ENCODE measurements around the gene POLDIP2.
"Not testable (repeated sequence)": the region's sequence is repeated elsewhere in the genome, so short reads cannot be mapped to it uniquely, and the experiment has no call there.

The POLDIP2 gene

DNA sequence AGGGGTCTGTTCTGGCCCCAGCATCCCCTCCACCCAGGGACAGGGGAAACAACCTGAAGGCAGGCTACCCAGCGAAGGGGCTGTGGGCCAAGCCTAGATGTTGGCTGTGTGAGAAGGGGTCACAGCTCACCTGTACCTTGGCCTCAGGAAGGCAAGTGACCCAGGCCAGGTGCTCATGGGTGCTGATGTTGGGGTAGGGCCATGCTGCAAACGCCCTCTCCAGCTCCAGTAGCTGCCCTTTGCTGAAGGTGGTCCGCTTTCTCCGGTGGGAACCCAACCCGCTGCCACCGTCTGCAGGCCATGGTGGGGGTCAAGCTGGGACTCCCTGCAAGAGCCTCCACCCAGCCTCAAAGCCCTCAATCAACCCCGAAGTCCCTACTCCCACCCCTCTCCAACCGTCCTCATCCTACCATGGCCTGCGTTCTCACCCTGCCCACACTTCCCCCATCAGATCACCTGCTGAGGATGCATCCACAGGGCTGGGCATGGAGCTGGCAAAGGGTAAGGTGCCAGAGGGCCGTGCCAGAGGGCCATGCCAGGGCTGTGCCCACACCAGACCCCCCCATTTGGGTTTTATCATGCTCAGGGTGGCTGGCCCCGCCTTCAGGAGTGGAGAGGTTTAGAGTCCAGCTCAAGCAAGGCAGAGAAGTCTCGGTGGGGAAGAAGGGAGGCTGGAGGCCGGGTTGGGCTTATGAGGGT is 7.5 kb upstream of the POLDIP2 start, which contains the start of gene SEBOX:
TSS of gene SEBOX (minus strand) at position 535 of the 699 bp plus-strand sequence. CDS start at position 487, 48 bp downstream.
- DNase-seq (ENCODE audit: low read depth): no peak

DNA sequence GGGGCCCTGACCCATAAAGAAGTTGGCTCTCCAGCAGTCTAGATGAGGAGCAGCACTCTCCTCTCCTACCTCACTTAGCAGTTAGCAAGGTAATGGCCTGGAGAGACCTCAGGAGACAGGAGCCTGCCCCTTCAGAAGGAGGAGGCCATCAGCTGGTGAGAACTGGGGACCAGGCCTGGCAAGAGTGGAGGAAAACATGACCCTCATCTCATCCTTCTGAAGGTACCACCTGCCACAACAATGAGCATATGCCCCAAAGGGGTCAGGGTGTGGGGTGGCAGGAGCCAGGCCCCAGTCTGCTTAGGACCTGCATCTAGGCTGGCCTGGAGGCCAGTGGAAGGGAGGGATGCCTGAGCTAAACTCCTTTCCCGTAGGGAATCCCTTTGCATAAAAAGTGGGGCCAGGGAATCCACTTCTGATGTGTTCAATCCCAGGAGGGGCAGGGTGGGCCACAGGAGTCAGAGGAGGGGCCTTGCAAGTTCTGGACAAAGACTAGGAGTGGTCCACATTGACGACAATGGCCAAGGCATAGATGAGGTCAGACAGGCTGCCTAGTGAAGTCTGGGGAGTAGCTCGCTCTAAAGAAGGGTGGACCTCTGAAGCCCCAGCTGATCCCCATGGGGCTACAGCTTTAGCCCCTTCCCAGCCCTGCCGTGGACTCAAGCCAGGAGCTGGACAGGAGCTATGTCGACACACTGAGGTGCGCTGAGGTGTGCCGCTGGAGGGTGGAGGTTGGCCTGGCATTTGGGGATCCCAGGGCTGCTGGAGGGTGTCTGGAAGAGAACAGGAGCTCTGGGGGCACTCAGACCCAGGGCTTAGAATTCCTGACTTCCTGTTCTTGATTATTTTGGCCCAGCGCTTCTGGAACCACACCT is 6.7 kb upstream of the POLDIP2 start:
- no peak for DNase-seq (ENCODE audit: low read depth)

DNA sequence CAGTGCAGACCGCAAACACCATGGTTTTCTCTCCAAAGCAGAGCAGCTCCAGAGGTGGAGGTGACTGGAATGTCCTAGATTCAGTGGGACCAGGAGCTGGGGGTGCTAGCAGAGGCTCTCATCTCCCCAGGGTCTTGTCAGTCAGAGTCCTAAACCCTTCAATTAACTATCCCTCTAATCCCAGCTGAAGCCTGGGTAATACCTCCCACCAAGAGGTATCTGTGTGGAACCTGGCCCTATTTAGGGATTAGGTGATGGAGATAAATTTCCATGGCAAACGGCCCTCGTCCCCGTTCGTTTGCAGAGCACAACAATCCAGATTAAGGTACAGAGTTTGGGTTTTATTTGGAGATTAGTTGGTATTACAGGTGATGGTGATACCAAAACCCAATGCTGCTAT is 5.9 kb upstream of the POLDIP2 start:
- no peak for DNase-seq (ENCODE audit: low read depth)

DNA sequence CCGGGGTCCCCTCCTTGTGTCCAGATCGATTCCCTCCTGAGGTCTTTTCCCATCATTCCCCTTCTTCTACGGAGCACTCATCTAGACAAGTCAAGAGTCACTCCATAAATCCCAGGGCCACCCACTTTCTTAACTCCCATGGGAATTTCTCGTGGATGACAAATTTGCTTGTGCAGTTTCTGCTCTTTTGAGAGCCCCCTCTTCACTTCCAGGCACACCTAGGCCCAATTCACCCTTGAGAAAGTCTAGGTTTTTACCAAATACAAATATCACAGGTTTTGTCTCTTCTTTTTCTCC is 522 bp upstream of the POLDIP2 start:
- no peak for DNase-seq (ENCODE audit: low read depth)

DNA sequence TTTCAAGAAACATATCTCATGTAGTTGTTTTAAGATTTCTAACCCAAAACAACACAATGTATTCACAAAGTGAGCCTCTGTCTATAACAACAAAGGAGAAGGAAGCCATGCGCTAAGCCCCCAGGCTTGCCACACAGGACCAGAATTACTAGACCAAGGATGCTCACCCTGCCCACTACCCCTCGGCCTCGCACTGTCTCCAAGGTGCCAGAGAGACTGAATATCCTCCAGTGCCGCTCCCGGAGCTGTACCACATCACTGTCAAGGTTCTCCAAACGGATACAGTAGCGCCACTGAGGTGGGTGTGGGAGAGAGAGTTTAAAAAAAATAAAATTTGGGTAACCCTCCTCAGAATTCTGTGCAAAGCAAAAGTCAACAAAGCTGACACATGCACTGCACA is 7.1 kb downstream of the POLDIP2 start:
- no peak for DNase-seq (ENCODE audit: low read depth)

DNA sequence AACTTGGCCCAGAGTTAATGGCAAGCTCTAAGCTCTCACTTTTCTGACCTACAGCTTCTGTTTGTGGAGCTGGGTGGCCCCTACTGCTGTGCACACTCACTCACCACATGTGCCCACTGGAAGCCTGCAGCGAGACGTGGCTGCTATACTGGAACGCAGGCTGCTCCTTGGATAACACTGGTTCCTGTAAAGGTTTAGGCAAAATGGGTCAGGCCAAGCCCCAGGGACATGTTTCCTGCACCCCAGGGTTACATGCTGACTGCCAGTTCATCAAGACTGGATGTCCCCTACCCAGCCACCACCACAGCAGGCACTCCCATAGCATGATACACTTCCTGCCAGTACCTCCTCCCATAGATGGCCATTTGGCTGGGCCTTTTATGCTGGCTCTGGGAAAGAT is 8.3 kb downstream of the POLDIP2 start:
- DNase-seq (ENCODE audit: low read depth): no peak

DNA sequence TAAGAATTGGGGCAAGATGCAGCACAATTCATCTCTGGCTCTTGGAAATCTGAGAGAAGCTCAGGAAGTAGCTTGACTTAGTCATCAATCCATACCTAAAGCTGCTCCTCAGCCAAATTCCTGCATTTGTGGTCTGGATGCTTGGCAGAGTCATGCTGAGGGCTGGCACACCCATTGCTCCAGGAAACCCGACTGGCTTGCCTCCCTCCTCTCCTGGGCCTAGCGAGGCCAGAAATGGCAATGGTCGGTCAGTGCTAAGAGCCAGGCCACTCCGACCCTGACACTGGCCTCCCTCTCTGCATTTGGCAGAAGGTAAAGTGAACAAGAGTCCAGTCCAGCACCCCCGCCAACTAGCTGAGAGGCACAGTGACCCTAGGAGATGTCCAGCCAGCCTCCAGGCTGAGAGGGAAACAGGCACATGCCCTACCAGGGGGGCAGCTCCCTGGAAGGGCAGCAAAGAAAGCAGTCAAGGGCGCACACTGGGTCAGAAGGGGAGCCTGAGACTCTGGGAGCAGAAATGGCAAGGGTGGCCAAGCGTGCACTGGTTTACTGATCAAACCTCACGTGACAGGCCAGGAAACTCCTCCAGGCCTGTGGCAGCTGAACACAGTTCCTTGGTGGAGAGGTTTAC is 10.0 kb downstream of the POLDIP2 start:
- DNase-seq (ENCODE audit: low read depth): peak; percentile 89

DNA sequence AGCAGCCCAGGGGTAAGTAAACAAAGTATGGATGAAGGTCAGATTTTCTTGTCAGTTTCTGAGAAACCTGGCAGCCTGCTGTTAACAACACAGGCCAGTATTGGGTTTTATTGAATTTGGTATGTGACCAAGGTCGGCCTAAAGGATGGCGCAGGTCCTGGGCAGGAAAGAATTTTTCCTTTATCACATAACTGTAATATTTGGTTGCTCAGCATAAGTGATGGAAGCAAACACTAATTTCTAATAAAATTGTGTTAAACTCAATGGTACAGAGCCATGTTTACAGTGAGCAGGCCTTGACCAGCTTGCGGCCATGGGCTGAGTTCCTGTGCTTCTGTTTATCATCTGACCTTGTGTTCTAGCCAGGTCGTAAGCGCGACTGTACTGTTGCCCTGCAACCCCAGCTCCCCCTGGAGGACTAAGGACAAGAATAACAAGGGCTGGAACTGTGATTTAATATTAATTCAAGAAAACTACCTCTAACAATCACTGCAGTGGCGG is 10.5 kb downstream of the POLDIP2 start:
- no peak for DNase-seq (ENCODE audit: low read depth)

DNA sequence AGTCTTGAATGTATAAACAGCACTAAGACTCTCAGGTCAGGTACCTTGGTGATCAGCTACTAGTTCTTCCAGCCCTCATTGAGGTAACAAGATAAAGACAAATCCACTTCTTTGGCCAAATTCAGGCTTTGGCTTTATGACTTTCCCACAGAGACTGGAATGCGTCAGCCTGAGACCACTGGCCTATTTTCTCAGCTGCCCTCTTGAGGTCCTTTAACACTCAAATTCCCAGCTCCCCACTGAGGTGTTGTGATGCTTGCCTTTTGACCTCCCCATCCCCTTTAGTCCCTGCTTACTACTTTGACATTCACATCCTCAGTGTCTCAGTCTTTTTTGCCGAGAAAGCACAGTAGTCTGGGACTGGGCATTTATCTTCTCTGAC is 11.1 kb downstream of the POLDIP2 start:
- no peak for DNase-seq (ENCODE audit: low read depth)

DNA sequence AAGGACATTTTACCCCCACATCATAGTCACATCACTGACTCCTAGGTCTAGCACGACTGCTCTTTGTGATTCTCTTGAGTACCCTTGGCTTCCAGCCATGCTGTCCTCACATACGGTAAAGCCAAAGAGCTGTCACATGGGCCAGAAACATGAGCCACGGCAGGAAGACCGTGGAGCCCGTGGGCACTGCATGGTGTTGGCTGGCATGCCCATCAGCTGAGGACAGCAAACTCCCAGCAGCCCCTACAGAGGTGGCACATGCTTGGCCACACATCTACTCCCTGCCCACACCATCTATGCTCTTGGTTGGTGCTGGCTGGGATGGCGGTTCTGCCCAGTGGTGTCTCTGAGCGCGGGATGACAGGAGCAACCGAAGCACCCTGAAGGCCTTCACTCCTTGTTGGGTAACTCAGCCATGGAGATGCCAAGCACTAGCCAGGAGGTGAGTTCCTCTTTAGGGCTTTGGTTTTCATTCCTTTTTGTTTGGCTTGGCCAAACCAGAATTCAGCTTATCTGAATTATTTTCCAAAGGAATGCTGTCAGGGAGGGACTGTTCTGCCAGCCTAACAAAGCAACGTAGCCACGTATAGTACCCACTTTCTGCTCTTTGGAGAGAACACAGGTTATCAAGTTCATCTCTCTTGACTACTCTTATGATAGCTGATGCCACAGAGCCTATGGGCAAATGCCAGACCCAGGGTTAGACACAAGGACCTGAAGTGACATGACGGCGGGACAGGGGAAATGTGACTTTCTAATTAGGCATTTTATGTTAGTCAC is 11.7 kb downstream of the POLDIP2 start:
- DNase-seq (ENCODE audit: low read depth): no peak

DNA sequence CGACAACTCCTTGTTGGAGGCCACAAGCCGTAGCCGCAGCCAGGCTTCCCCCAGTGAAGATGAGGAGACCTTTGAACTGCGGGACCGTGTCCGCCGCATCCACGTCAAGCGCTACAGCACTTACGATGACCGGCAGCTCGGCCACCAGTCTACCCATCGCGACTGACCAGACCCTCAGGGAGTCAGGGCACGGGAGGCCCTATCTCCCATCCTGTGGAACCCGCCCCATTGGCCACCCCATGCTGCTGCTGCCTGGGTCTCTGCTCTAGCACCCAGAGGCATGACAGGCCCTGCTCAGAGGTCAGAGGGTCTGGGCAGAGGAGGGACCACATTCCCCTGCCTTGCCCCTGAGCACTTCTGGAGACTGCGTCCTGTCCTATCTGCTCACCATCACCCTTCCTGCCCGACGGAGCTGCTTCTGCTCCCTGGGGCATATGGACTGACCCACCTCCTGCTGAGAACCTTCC is 12.9 kb downstream of the POLDIP2 start:
- DNase-seq (ENCODE audit: low read depth): no peak

DNA sequence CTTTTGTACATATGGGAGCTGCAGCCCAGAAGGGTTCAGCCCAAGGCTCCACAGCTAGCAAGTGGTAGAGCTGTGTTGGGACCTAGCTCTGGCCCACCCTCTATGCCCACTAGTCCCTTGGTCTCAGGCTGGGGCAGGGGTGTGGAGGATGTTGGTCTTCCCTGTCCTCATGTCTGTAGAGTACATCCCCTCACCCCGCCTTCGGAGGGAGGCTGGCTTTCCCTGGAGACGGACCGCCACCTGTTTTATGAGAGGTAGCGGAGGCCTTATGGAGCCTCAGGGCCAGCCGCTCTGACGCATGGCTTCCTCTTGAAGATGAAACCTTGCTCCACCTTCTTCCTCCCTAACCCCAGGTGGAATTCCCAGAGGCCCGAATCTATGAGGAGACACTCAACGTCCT is 13.3 kb downstream of the POLDIP2 start:
- DNase-seq (ENCODE audit: low read depth): no peak

DNA sequence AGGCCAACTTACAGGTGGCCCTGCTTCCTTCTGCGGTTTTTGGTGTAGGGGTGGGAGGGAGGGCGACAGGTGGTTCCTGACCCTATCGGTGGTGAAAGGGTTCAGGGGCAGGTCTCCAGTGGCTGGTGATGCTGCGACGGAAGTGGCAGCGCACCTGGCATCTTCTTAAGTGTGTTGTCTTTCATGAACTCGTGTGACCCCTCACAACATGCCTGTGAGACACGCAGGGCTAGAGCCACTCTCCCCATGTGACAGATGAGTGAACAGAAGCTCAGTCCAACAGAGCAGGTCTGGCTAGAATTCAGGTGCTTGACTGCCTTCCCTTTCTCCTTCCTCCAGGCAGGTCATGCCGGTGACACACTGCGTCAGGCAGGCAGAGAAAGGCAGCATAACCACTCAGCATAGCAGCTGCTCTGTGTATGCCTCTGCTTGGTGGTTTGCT is 13.8 kb downstream of the POLDIP2 start:
- DNase-seq (ENCODE audit: low read depth): no peak

DNA sequence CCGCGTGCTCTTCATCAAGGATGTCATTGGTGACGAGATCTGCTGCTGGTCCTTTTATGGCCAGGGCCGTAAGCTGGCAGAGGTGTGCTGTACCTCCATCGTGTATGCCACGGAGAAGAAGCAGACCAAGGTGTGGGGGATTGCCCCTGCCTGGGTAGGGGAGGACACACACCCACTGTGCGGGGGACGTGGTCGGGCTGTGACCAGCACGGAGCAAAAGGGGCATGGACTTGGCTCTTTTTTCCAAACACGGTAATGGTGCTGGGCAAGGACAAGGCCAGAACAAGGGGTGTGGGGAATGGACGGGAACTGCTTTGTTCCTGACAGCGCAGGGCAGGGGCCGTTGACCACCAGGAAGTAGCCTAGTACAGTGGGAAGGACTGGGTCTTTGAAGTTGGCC is 15.0 kb downstream of the POLDIP2 start:
- DNase-seq (ENCODE audit: low read depth): no peak

DNA sequence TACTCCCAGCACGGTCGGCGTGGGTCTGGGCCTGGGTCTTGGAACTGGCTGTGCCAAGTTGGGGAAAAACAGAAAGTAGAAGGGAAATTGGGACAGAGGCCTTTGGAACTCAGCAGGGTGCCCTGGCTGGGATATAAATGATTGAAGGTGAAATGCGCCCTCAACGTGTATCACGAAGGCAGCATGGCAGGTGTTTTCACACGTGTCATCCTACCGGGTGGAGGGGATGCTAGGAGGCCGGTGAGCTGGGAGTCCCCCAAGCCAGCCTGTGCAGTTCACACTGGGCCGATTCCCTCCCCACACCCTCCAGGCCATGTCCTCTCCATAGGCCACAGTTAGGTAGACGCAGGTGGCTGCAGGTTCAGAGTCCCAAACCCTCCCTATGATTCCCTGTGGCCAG is 15.8 kb downstream of the POLDIP2 start:
- DNase-seq (ENCODE audit: low read depth): no peak

DNA sequence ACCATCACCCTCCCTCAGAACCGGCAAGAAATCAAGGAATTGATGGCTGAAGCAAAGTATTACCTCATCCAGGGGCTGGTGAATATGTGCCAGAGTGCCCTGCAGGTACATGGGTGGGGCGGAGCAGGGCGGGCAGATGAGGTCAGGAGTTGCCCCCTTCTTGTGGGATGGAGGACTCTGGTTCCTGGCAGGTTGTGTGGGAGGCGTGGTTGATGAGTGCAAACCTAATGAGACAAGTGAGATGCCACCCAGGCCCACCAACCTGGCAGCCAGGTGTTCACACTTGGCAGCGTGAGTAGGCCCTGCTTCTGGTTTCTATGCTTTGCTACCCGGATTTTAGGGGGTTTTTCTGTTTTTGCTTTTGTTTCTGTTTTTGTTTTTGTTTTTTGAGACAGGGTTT is 17.0 kb downstream of the POLDIP2 start:
- no peak for DNase-seq (ENCODE audit: low read depth)

DNA sequence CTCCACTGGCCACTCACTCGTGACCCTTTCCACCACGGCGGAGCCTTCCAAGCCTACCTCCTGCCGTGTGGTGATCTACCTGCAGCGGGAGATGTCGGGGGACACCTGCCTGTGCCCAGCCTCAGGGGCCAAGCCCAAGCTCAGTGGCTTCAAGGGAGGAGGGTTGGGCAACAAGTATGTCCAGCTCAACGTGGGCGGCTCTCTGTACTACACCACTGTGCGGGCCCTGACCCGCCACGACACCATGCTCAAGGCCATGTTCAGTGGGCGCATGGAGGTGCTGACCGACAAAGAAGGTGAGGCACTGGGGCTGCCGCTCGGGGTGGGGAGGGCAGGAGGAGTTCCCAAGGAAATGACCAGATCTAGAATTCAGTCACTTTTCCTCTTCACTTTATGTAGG is 17.9 kb downstream of the POLDIP2 start:
- DNase-seq (ENCODE audit: low read depth): no peak

DNA sequence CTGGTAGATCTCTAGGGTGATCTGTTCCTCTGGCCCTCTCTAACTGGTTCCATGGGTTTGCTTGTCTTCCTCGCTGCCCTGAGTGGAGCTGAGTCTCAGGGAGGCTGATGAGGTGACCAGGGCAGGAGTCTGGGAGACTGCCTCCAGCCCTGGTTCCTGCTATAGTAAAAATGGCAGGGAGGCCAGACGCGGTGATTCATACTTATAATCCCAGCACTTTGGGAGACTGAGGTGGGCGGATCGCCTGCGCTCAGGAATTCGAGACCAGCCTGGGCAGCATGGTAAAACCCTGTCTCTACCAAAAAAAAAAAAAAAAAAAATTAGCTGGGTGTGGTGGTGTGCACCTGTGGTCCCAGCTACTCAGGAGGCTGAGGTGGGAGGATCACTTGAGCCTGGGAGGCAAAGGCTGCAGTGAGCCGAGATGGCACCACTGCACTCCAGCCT is 18.5 kb downstream of the POLDIP2 start:
- not testable (repeated sequence) for DNase-seq (ENCODE audit: low read depth)

DNA sequence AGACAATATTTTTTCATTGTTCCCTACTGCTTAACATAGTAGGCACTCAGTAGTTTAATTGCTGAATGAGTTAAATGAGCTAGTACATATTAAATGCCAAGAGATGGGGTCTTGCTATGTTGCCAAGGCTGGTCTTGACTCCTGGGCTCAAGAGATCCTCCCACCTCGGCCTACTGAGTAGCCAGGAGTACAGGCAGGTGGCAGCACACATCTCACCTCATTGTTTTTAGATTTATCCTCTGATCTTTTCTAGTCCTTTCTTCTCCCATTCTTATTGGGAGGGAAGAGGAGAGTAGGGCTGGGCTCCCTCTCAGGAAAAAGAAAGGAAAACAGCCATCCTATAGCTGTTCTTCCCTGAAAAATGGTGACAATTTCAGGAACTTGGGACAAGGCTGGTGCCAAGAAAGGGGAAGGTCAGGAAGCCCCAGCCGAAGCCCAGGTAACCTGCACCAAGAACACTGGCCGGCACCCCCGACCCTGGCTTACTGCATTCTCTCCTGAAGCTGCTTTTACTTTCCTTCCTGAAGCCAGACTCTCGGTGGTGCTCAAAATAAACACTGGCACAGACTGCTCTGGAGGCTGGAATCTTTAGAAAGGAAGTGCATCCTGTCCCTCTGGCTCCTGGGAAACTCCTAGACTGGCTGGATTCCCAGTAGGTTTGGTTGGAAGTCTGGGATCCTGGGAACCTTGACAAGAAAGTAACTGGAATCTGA is 19.1 kb downstream of the POLDIP2 start:
- DNase-seq (ENCODE audit: low read depth): peak; percentile 34

DNA sequence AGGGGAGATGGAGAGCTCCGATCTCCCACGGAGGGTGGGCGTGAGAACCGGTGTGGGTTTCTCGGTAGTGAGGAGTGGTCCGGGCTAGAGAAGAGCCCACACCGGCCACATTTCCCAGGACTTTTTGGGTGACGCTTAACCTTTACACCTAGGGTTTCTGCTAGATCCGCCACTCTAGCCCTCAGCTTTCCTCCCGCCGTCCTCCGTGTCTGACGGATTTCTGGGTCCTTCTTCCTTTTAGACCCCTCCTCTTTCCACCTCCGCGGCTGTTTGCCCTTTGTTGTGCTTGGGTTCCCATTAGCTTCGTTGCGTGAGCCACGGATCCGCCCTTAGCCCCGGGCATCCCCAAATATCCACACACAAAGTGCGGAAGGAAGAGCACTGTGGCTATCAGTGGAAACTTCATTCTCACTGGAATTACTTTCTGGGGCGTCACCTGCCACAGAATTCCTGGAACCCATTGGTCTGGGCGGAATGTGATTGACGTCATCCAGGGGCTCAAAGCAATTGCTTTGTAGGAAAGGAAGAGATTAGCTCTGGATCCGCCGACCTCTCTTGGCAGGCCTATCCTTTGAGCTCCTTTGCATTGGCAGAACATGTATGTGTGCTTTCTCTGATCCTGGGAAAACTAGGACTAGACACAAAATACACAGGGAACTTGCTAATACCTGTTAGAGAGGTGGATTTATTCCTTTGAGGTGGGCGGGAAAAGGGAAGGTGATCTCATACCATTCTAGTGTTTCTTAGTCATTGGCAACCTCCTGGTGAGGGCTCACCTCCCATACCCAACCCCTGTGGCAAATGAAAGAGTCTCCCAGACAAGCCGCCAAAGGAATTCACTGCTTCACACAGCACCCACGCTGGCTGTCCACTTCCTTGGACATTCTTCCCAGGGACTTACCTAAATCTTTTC is 21.1 kb downstream of the POLDIP2 start:
- peak; percentile 71 for DNase-seq (ENCODE audit: low read depth)
